Measurements from ENCODE around the gene MICB.

DNA sequence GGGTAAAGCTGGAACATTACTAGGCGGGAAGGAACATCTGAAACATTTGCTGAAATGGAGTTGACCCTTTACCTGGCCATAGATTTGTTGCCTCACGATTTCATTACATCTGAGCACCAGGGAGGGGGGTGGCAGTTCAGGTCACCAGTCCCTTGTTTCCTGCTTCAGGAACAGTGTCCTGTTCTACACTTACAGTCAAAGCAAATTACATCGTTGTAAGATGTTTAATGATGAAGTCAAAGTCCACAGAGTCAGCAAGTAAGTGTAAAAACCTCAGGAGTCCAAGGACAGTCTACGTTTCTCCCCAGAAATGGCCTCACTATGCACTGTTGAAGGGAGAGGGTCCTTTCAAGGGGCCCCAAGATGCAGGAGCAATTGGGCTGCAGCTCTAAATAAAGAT is 8.9 kb upstream of the MICB start:
- TF ChIP-seq, protein P1, sequence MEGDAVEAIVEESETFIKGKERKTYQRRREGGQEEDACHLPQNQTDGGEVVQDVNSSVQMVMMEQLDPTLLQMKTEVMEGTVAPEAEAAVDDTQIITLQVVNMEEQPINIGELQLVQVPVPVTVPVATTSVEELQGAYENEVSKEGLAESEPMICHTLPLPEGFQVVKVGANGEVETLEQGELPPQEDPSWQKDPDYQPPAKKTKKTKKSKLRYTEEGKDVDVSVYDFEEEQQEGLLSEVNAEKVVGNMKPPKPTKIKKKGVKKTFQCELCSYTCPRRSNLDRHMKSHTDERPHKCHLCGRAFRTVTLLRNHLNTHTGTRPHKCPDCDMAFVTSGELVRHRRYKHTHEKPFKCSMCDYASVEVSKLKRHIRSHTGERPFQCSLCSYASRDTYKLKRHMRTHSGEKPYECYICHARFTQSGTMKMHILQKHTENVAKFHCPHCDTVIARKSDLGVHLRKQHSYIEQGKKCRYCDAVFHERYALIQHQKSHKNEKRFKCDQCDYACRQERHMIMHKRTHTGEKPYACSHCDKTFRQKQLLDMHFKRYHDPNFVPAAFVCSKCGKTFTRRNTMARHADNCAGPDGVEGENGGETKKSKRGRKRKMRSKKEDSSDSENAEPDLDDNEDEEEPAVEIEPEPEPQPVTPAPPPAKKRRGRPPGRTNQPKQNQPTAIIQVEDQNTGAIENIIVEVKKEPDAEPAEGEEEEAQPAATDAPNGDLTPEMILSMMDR (IDR thresholded peaks at IDR 0.05): no peak
- no peak for TF ChIP-seq POLR2A (IDR thresholded peaks at IDR 0.05)
